Type B pancreatic cell (in vitro differentiated cells): ENCODE data around the gene BACE2. TPM values are rescaled to one million over a fixed set of nuclear protein-coding genes. Genes with fewer than 3 reads are reported as not detected.

Source experiments
- DNase-seq: peaks from one replicate; pipeline ENCODE4 v3.0.0; 2021; ENCODE audit warnings: mixed read lengths; ENCODE audit not compliant: unreplicated experiment; ENCODE audit errors: extremely low spot score
- H3K27ac Mint-ChIP-seq: 2 replicates; pipeline ENCODE4 v1.8.0; 2021; ENCODE audit warnings: mild to moderate bottlenecking, mixed read lengths
- H3K27me3 Mint-ChIP-seq: 2 replicates; pipeline ENCODE4 v1.8.0; 2021; ENCODE audit warnings: mixed read lengths
- H3K36me3 Mint-ChIP-seq: 2 replicates; pipeline ENCODE4 v1.8.0; 2021; ENCODE audit warnings: mixed read lengths
- H3K4me1 Mint-ChIP-seq: one replicate; pipeline ENCODE4 v1.8.0; 2021; ENCODE audit warnings: mixed read lengths; ENCODE audit not compliant: unreplicated experiment
- H3K4me3 Mint-ChIP-seq: 2 replicates; pipeline ENCODE4 v1.8.0; 2021; ENCODE audit warnings: mild to moderate bottlenecking, mixed read lengths
- H3K9me3 Mint-ChIP-seq: 2 replicates; pipeline ENCODE4 v1.8.0; 2021; ENCODE audit warnings: mixed read lengths
- CTCF ChIP-seq: fragments of 200-600 bp; sonication (generic); conservative IDR thresholded peaks from 2 replicates; pipeline ENCODE4 v1.5.0; 2021; ENCODE audit warnings: antibody characterized with exemption, mild to moderate bottlenecking
- total RNA-seq: library from RNA; stranded (reverse); gene quantifications from 2 replicates; pipeline ENCODE4 v1.2.1, GENCODE V29; 2021; ENCODE audit warnings: low replicate concordance

The BACE2 gene
- total RNA-seq, 1 donor from 2014 or later: 29.8 TPM

DNA sequence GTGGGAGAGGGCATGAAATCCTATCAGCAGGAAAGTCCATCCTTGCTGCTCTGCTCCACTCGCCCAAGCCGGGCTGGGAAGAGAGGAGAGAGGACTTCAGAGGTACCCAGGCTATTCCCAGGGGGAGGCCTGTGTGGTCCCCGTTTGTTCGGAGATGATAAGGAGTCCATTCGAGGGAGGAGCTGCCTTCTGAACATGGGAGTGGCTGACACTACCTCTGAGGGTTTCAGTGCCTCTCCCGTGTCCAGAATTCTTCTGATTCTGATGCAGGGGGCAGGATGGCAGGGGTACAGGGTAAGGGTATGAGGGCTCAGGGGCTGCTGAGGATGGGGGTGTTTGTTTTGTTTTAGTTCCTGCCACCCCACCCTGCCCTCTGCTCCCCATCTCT is 40.4 kb downstream of the BACE2 start:
- H3K9me3 Mint-ChIP-seq: no peaks in the 10 kb centered on the region
- H3K27me3 Mint-ChIP-seq: no peaks in the 10 kb centered on the region
- H3K4me3 Mint-ChIP-seq: no peak overlapping the region
- peaks cover 28% of the 10 kb centered on the region for H3K4me1 Mint-ChIP-seq
- H3K27ac Mint-ChIP-seq: no peak overlapping the region
- H3K36me3 Mint-ChIP-seq: peaks cover 5% of the 10 kb centered on the region
- no peak for TF ChIP-seq CTCF
- no peak for DNase-seq

- TF ChIP-seq CTCF: no peak
- peaks cover 28% of the 10 kb centered on the region for H3K4me1 Mint-ChIP-seq
- DNase-seq: no peak
- no peaks in the 10 kb centered on the region for H3K27me3 Mint-ChIP-seq
- no peaks in the 10 kb centered on the region for H3K9me3 Mint-ChIP-seq
- H3K27ac Mint-ChIP-seq: no peak overlapping the region
- peaks cover 5% of the 10 kb centered on the region for H3K36me3 Mint-ChIP-seq
- no peak overlapping the region for H3K4me3 Mint-ChIP-seq
These were observed 41.2 kb downstream of the BACE2 start for GRCh38 chr21:41209016-41209619.

DNA sequence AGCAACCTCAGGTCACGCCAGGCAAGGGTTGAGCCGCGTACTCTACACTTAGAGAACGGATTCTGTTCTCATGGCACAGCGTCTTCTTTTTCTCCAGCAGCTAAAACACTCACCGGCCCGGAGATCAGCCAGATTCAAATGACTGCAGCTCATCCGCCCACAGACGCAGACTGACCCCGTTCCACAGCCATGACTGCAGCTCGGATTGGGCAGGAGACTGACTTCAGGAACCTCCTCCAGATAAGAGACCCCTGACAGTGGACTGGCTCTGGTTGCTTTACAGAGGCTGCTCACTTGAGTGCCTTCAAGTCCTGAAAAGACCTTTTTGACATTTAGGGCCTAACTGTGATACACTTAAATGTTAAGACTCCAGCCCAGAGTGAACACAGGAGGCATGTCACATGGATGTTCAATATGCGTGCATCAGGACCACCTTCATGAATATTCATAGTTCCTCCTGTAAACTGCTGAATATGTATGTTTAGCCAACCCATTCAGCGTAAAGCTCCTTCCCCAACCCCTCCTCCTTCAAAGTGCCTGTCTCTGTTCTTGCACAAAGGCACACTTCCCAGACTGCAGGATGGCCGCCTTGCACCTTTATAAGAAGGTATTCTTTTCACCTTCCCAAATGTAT is 42.6 kb downstream of the BACE2 start:
- DNase-seq: no peak
- H3K36me3 Mint-ChIP-seq: peaks cover 5% of the 10 kb centered on the region
- no peak overlapping the region for H3K27ac Mint-ChIP-seq
- no peaks in the 10 kb centered on the region for H3K27me3 Mint-ChIP-seq
- no peaks in the 10 kb centered on the region for H3K9me3 Mint-ChIP-seq
- no peak overlapping the region for H3K4me3 Mint-ChIP-seq
- peaks cover 31% of the 10 kb centered on the region for H3K4me1 Mint-ChIP-seq
- TF ChIP-seq CTCF: no peak

GRCh38 chr21:41211060-41211805 is 43.3 kb downstream of the BACE2 start:
- no peaks in the 10 kb centered on the region for H3K9me3 Mint-ChIP-seq
- peaks cover 5% of the 10 kb centered on the region for H3K36me3 Mint-ChIP-seq
- TF ChIP-seq CTCF: no peak
- H3K4me3 Mint-ChIP-seq: no peak overlapping the region
- peaks cover 38% of the 10 kb centered on the region for H3K4me1 Mint-ChIP-seq
- H3K27ac Mint-ChIP-seq: no peak overlapping the region
- DNase-seq: no peak
- no peaks in the 10 kb centered on the region for H3K27me3 Mint-ChIP-seq

- no peak for TF ChIP-seq CTCF
- Mint-ChIP-seq H3K4me3 (no peak overlapping the region), H3K4me1 (peaks cover 38% of the 10 kb centered on the region), H3K27me3 (no peaks in the 10 kb centered on the region), H3K27ac (no peak overlapping the region), H3K36me3 (peaks cover 5% of the 10 kb centered on the region), H3K9me3 (no peaks in the 10 kb centered on the region)
- DNase-seq: no peak
These were observed 45.1 kb downstream of the BACE2 start for GRCh38 chr21:41213021-41213420.
